PC-9 (cell line): Measurements from ENCODE around the gene ECI1. TPM values are rescaled to one million over a fixed set of nuclear protein-coding genes. Genes with fewer than 3 reads are reported as not detected.

ENCODE experiments used
- BruUV-seq: library from RNA; stranded (reverse); fragments of 400-500 nt; replicated peaks from 2 replicates; lab custom pipeline; 2021; lab: Mats Ljungman, UMichigan
- CTCF ChIA-PET: fragments of 300-600 bp; sonication (Branson Sonifier 250); formaldehyde crosslinking; loops from one replicate; lab custom pipeline; 2022; ENCODE audit warnings: antibody characterized with exemption; lab: Charles Lee
- POLR2A ChIA-PET: fragments of 300-600 bp; sonication (Branson Sonifier 250); formaldehyde crosslinking; loops from one replicate; lab custom pipeline; 2022; ENCODE audit warnings: antibody characterized with exemption; ENCODE audit not compliant: unreplicated experiment; lab: Charles Lee
- DNase-seq, 2 experiments: peaks; one replicate each; pipeline versions ENCODE4 v3.0.0 to v3.0.0-alpha.2; 2015 to 2022; ENCODE audit warnings: mixed read lengths in 1 of 2
- H2AFZ ChIP-seq: fragments of 200-600 bp; sonication (generic); 2 replicates; pipeline ENCODE4 v1.8.1; 2017; ENCODE audit warnings: antibody characterized with exemption
- H3F3A ChIP-seq: fragments of 200-600 bp; sonication (generic); 2 replicates; pipeline ENCODE4 v1.8.1; 2017; ENCODE audit warnings: antibody characterized with exemption, mild to moderate bottlenecking, low read depth; ENCODE audit not compliant: insufficient read depth
- H3K27ac ChIP-seq: fragments of 200-600 bp; sonication (generic); 2 replicates; pipeline ENCODE4 v1.6.1; 2016; ENCODE audit warnings: mixed run types
- H3K27me3 ChIP-seq: fragments of 200-600 bp; sonication (generic); 2 replicates; pipeline ENCODE4 v1.6.1; 2016; ENCODE audit warnings: low read depth, mixed run types; ENCODE audit not compliant: insufficient read depth
- H3K36me3 ChIP-seq: fragments of 200-600 bp; sonication (generic); 2 replicates; pipeline ENCODE4 v1.6.1; 2016; ENCODE audit warnings: low read depth, mixed run types
- H3K4me1 ChIP-seq: fragments of 200-600 bp; sonication (generic); replicated peaks from 2 replicates; pipeline ENCODE4 v1.6.1; 2016; ENCODE audit warnings: mixed run types; ENCODE audit not compliant: insufficient read depth
- H3K4me2 ChIP-seq: fragments of 200-600 bp; sonication (generic); 2 replicates; pipeline ENCODE4 v1.6.1; 2017; ENCODE audit warnings: mixed run types
- H3K4me3 ChIP-seq: fragments of 200-600 bp; sonication (generic); 2 replicates; pipeline ENCODE4 v1.6.1; 2016; ENCODE audit warnings: mixed run types
- H3K79me2 ChIP-seq: fragments of 200-600 bp; sonication (generic); 2 replicates; pipeline ENCODE4 v1.6.1; 2017; ENCODE audit warnings: low read depth, mixed run types
- H3K9me2 ChIP-seq: fragments of 200-600 bp; sonication (generic); 2 replicates; pipeline ENCODE4 v1.8.1; 2017; ENCODE audit warnings: mild to moderate bottlenecking; ENCODE audit not compliant: insufficient read depth
- H3K9me3 ChIP-seq: fragments of 200-600 bp; sonication (generic); 2 replicates; pipeline ENCODE4 v1.8.1; 2016; ENCODE audit warnings: low read depth; ENCODE audit not compliant: insufficient read depth
- H4K20me1 ChIP-seq: fragments of 200-600 bp; sonication (generic); 2 replicates; pipeline ENCODE4 v1.8.1; 2017; ENCODE audit not compliant: insufficient read depth
- CTCF ChIP-seq: fragments of 200-600 bp; sonication (generic); conservative IDR thresholded peaks from 2 replicates; pipeline ENCODE4 v1.6.1; 2017; ENCODE audit warnings: mixed run types, antibody characterized with exemption, mild to moderate bottlenecking, moderate library complexity
- EZH2 ChIP-seq: fragments of 200-600 bp; sonication (generic); IDR thresholded peaks from 2 replicates; pipeline ENCODE4 v1.8.0; 2017; ENCODE audit warnings: antibody characterized with exemption, low read depth
- intact Hi-C: fragments of 100-400 bp; cut with micrococcal nuclease; formaldehyde crosslinking; loops from one replicate; pipeline ENCODE4 v1.10.0; 2022; ENCODE audit not compliant: unreplicated experiment
- total RNA-seq: library from RNA; stranded (reverse); gene quantifications from 2 replicates; pipeline ENCODE4 v1.2.3, GENCODE V29; 2021

ECI1 gene
- total RNA-seq, 1 experiment from 2014 or later, result 131 TPM

- H3F3A ChIP-seq, result peaks cover 55% of the 10 kb centered on the region
- TF ChIP-seq CTCF (no peak), EZH2 (no peak)
- peaks cover 31% of the 10 kb centered on the region for H4K20me1 ChIP-seq
- H3K36me3 ChIP-seq, result peaks cover 7% of the 10 kb centered on the region
- no peaks in the 10 kb centered on the region for H3K27me3 ChIP-seq
- POLR2A ChIA-PET, result interaction anchor here (0.5 to 0.7 kb wide), 3 partner anchors 14 to 87 kb away, joined by 3 to 4 read pairs (median 3); partner anchors contain the start of gene DNASE1L2
- H2AFZ ChIP-seq, result peak overlapping the region; percentile 73
- H3K27ac ChIP-seq, result peak overlapping the region; percentile 86
- H3K9me2 ChIP-seq, result no peaks in the 10 kb centered on the region
- H3K9me3 ChIP-seq, result no peaks in the 10 kb centered on the region
- H3K4me1 ChIP-seq, result peaks cover 22% of the 10 kb centered on the region
- CTCF ChIA-PET, result interaction anchor here (0.6 to 0.8 kb wide), 7 partner anchors 46 to 155 kb away, joined by 3 to 5 read pairs (median 3); partner anchors contain the start of genes PKD1 and TRAF7
- intact Hi-C loops, result loop anchor here (1.0 to 10.0 kb wide), 5 partner anchors 28 to 252 kb away; partner anchors contain the start of genes BRICD5, E4F1, PGP and TRAF7
- H3K4me3 ChIP-seq, result peak overlapping the region; percentile 91
- DNase-seq, result peak; percentile 42 to 65
- peak overlapping the region; percentile 85 for H3K4me2 ChIP-seq
- TSS peak; percentile 48 for BruUV-seq
- peaks cover 36% of the 10 kb centered on the region for H3K79me2 ChIP-seq
Observed at GRCh38 chr16:2250652-2251295, 613 bp downstream of the ECI1 start.

GRCh38 chr16:2246301-2246885 is 5.0 kb downstream of the ECI1 start:
- POLR2A ChIA-PET, result interaction anchor here (0.6 kb wide), 1 partner anchor 23 kb away, joined by 3 read pairs; no protein-coding TSS in a partner anchor
- CTCF ChIA-PET, result no interaction called here
- DNase-seq, result no peak
- H3K9me3 ChIP-seq, result no peaks in the 10 kb centered on the region
- no peak overlapping the region for H3K4me3 ChIP-seq
- H4K20me1 ChIP-seq, result peaks cover 32% of the 10 kb centered on the region
- no peak for TF ChIP-seq EZH2
- TF ChIP-seq CTCF, result no peak
- H3K9me2 ChIP-seq, result no peaks in the 10 kb centered on the region
- H3K27ac ChIP-seq, result no peak overlapping the region
- no TSS peak for BruUV-seq
- H3K4me2 ChIP-seq, result no peak overlapping the region
- H3K79me2 ChIP-seq, result peaks cover 36% of the 10 kb centered on the region
- no peak overlapping the region for H2AFZ ChIP-seq
- no peaks in the 10 kb centered on the region; the same call in none of the 2 replicates for H3K36me3 ChIP-seq
- peaks cover 17% of the 10 kb centered on the region; the same call in 1 of the 2 replicates for H3F3A ChIP-seq
- intact Hi-C loops, result no loop called here
- H3K27me3 ChIP-seq, result no peaks in the 10 kb centered on the region
- peaks cover 4% of the 10 kb centered on the region; the same call in 1 of the 2 replicates for H3K4me1 ChIP-seq

GRCh38 chr16:2244926-2245795 is 6.2 kb downstream of the ECI1 start:
- intact Hi-C loops, result no loop called here
- Histone ChIP-seq H3K9me3 (no peaks in the 10 kb centered on the region), H3F3A (peaks cover 18% of the 10 kb centered on the region), H3K4me3 (no peak overlapping the region), H3K79me2 (peaks cover 30% of the 10 kb centered on the region), H3K27ac (no peak overlapping the region), H3K4me1 (peaks cover 4% of the 10 kb centered on the region; the same call in 1 of the 2 replicates), H2AFZ (no peak overlapping the region), H4K20me1 (peaks cover 32% of the 10 kb centered on the region), H3K9me2 (no peaks in the 10 kb centered on the region), H3K27me3 (no peaks in the 10 kb centered on the region), H3K36me3 (no peaks in the 10 kb centered on the region; the same call in none of the 2 replicates), H3K4me2 (no peak overlapping the region)
- CTCF ChIA-PET, result no interaction called here
- no peak for DNase-seq
- no TSS peak for BruUV-seq
- TF ChIP-seq CTCF, result no peak
- no peak for TF ChIP-seq EZH2
- POLR2A ChIA-PET, result no interaction called here
